Measurements from ENCODE around the gene CDH4.

The CDH4 gene

DNA sequence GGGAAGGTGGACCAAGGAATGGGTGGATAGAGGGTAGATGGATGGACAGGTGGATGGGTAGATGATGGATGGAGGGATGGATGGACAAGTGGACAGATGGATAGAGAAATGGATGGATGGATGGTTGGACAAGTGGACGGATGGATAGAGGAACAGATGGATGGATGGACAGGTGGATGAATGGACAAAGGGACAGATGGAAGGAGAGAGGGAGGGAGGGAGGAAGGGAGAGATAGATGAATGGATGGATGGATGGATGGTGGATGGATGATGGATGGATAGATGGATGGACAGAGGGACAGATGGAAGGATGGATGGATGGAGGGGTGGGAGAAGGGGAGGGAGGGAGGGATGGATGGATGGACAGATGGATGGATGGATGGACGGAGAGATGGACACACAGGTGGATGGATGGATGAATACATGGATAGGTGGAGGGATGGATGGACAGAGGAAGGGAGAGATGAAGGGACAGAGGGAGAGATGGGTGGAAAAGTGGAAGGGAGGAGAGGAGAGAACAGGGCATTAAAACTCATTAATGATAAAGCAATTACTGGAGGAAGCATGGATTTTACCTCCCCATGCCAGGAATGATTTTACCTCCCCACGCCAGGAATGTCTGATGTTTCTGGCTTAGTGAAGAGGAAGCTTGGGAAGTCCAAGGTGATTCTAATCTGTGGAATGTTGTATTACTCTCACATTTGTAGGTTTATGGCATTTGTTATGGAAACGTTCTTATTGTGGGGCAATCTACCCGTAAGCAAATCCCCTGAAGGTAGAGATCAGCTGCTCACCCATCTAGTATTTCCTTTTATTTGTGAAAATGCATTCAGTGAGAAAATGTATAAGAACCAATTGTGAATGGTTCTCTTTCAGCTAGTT is 430.3 kb downstream of the CDH4 start:
- no peak overlapping the region for H3K27ac ChIP-seq (replicated peaks)
- TF ChIP-seq SPI1 (IDR thresholded peaks at IDR 0.05; ENCODE audit: borderline replicate concordance, low read depth): no peak
- no peak for TF ChIP-seq POLR2AphosphoS5 (IDR thresholded peaks at IDR 0.05; ENCODE audit: low read depth)
- no peak for TF ChIP-seq GABPA (IDR thresholded peaks at IDR 0.05; ENCODE audit: low read depth)
- TF ChIP-seq, protein P1, sequence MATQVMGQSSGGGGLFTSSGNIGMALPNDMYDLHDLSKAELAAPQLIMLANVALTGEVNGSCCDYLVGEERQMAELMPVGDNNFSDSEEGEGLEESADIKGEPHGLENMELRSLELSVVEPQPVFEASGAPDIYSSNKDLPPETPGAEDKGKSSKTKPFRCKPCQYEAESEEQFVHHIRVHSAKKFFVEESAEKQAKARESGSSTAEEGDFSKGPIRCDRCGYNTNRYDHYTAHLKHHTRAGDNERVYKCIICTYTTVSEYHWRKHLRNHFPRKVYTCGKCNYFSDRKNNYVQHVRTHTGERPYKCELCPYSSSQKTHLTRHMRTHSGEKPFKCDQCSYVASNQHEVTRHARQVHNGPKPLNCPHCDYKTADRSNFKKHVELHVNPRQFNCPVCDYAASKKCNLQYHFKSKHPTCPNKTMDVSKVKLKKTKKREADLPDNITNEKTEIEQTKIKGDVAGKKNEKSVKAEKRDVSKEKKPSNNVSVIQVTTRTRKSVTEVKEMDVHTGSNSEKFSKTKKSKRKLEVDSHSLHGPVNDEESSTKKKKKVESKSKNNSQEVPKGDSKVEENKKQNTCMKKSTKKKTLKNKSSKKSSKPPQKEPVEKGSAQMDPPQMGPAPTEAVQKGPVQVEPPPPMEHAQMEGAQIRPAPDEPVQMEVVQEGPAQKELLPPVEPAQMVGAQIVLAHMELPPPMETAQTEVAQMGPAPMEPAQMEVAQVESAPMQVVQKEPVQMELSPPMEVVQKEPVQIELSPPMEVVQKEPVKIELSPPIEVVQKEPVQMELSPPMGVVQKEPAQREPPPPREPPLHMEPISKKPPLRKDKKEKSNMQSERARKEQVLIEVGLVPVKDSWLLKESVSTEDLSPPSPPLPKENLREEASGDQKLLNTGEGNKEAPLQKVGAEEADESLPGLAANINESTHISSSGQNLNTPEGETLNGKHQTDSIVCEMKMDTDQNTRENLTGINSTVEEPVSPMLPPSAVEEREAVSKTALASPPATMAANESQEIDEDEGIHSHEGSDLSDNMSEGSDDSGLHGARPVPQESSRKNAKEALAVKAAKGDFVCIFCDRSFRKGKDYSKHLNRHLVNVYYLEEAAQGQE (IDR thresholded peaks at IDR 0.05; ENCODE audit: insufficient replicate concordance, low read depth): no peak
- TF ChIP-seq CTCF (IDR thresholded peaks at IDR 0.05; ENCODE audit: insufficient read depth, low read length): no peak
- no peak overlapping the region for H3K4me3 ChIP-seq (replicated peaks; ENCODE audit: insufficient read depth, low read length)
- no peaks in the 10 kb centered on the region for H3K27me3 ChIP-seq (ENCODE audit: insufficient read depth, poor library complexity, severe bottlenecking)
- DNase-seq (ENCODE audit: low read depth in 1 of 2, low spot score in 1 of 2): no peak

DNA sequence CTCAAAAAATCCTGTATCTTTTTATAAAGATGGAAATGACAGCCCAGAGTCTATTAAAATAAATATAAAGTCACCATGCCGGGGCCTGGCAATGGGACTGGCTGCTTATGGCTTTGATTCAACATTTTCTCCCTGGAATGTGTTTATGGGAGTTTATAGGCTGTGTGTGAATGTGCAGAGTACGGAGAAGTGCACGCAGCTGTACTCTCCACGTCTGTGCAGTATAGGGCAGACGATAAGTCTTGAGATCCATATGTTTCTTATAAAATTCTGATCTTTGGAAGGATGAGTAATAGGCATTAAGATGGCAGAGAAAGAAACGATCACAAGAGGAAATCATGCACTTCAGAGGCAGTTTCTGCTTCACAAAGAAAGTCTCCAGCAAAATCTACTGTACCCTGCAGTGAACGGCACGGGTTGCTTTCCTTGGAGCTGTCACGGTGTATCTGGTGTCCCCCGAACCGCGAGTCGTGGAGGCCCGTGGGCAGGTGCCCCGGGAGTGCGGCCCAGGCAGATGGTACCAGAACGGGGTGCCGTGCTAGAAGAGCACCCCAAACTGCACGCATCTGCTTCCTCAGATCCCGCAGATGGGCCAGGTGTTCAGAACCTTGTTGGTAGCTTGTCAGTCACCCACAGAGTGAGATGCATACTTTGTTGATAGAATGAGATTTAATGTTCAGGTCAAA is 431.1 kb downstream of the CDH4 start:
- Histone ChIP-seq H3K4me3 (replicated peaks; ENCODE audit: insufficient read depth, low read length) (no peak overlapping the region), H3K27me3 (ENCODE audit: insufficient read depth, poor library complexity, severe bottlenecking) (no peaks in the 10 kb centered on the region), H3K27ac (replicated peaks) (no peak overlapping the region)
- TF ChIP-seq GABPA (IDR thresholded peaks at IDR 0.05; ENCODE audit: low read depth) (no peak), SPI1 (IDR thresholded peaks at IDR 0.05; ENCODE audit: borderline replicate concordance, low read depth) (no peak), POLR2AphosphoS5 (IDR thresholded peaks at IDR 0.05; ENCODE audit: low read depth) (no peak), CTCF (IDR thresholded peaks at IDR 0.05; ENCODE audit: insufficient read depth, low read length) (no peak)
- TF ChIP-seq, protein P1 (IDR thresholded peaks at IDR 0.05; ENCODE audit: insufficient replicate concordance, low read depth): no peak
- no peak for DNase-seq (ENCODE audit: low read depth in 1 of 2, low spot score in 1 of 2)

DNA sequence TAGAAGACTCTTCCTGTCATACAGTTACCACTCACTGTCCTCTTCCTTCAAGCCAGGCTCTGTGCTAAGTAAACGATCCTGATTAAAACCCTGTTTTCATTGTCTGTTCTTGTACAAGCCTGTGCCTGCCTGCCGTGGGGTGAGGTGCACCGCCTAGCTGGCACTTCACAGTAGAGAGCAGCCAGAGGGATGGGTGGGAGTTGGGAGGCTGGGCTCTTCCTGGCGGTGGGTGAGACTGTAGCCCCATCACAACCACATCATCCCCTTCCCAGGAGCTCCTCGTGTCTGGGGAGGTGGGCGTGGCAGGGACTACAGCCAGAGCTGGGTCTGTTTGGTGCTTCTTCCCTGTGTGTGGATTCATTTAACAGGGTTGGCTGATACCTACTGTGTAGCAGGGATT is 431.7 kb downstream of the CDH4 start:
- no peak overlapping the region for H3K27ac ChIP-seq (replicated peaks)
- no peaks in the 10 kb centered on the region for H3K27me3 ChIP-seq (ENCODE audit: insufficient read depth, poor library complexity, severe bottlenecking)
- TF ChIP-seq GABPA (IDR thresholded peaks at IDR 0.05; ENCODE audit: low read depth): no peak
- no peak for TF ChIP-seq SPI1 (IDR thresholded peaks at IDR 0.05; ENCODE audit: borderline replicate concordance, low read depth)
- TF ChIP-seq, protein P1 (IDR thresholded peaks at IDR 0.05; ENCODE audit: insufficient replicate concordance, low read depth): no peak
- no peak for TF ChIP-seq POLR2AphosphoS5 (IDR thresholded peaks at IDR 0.05; ENCODE audit: low read depth)
- TF ChIP-seq CTCF (IDR thresholded peaks at IDR 0.05; ENCODE audit: insufficient read depth, low read length): no peak
- DNase-seq (ENCODE audit: low read depth in 1 of 2, low spot score in 1 of 2): no peak
- no peak overlapping the region for H3K4me3 ChIP-seq (replicated peaks; ENCODE audit: insufficient read depth, low read length)
